B cell (primary cell): ENCODE measurements around the gene TNNT1. TPM values are rescaled to one million over a fixed set of nuclear protein-coding genes. Genes with fewer than 3 reads are reported as not detected.

Experiments
- ATAC-seq: fragments of 200-7000 bp; cut with Tn5 transposase; one replicate; pipeline ENCODE4 v1.10.0; 2021; ENCODE audit warnings: low read depth, mild to moderate bottlenecking, moderate number of reproducible peaks, moderate library complexity
- CTCF ChIA-PET: fragments of 350-600 bp; sonication (Branson Sonifier 250); formaldehyde crosslinking; loops from one replicate; lab custom pipeline; 2021; ENCODE audit warnings: antibody characterized with exemption, inconsistent platforms; lab: Charles Lee
- POLR2A ChIA-PET: fragments of 350-600 bp; sonication (Branson Sonifier 250); formaldehyde crosslinking; loops from one replicate; lab custom pipeline; 2021; ENCODE audit warnings: antibody characterized with exemption; lab: Charles Lee
- DNase-seq: peaks from one replicate; pipeline ENCODE4 v3.0.0; 2013
- H2AFZ ChIP-seq: 2 replicates; pipeline ENCODE4 v1.6.1; 2012; ENCODE audit warnings: mild to moderate bottlenecking, low read depth, low read length; ENCODE audit not compliant: insufficient read depth, poor library complexity, severe bottlenecking
- H3K27ac ChIP-seq, 2 donors: 1 replicate in 1 of 2; 2 replicates in 1 of 2; pipeline ENCODE4 v1.5.1; 2012 to 2013; ENCODE audit warnings: low read length in 2 of 2, mild to moderate bottlenecking in 2 of 2, moderate library complexity in 1 of 2
- H3K27me3 ChIP-seq, 4 experiments: fragments of 200-600 bp in 1 of 4; sonication (generic) in 1 of 4; replicated peaks in 1 of 4; 1 replicate in 2 of 4; 2 replicates in 2 of 4; pipeline versions ENCODE4 v1.6.1 to v1.7.0; 2013 to 2016; ENCODE audit warnings: low read length in 3 of 4, mild to moderate bottlenecking in 2 of 4, mixed read lengths in 1 of 4, moderate library complexity in 1 of 4; ENCODE audit not compliant: insufficient read depth in 4 of 4, control insufficient read depth in 3 of 4; ENCODE audit errors: control extremely low read depth in 1 of 4
- H3K36me3 ChIP-seq, 2 experiments: replicated peaks in 1 of 2; 1 replicate in 1 of 2; 2 replicates in 1 of 2; pipeline versions ENCODE4 v1.6.1 to v1.7.1; 2013; ENCODE audit warnings: low read length in 1 of 2; ENCODE audit not compliant: insufficient read depth in 2 of 2, control insufficient read depth in 1 of 2; ENCODE audit errors: control extremely low read depth in 1 of 2, extremely low read depth in 1 of 2
- H3K4me1 ChIP-seq, 2 donors: fragments of 200-600 bp in 1 of 2; sonication (generic) in 1 of 2; 1 replicate in 1 of 2; 2 replicates in 1 of 2; pipeline versions ENCODE4 v1.5.1 to v1.6.1; 2013 to 2017; ENCODE audit warnings: low read length in 2 of 2; ENCODE audit not compliant: control insufficient read depth in 2 of 2, insufficient read depth in 2 of 2
- H3K4me2 ChIP-seq: replicated peaks from 2 replicates; pipeline ENCODE3; 2012; ENCODE audit warnings: mild to moderate bottlenecking, low read depth, low read length; ENCODE audit not compliant: poor library complexity, severe bottlenecking
- H3K4me3 ChIP-seq, 5 experiments: fragments of 200-600 bp in 1 of 5; sonication (generic) in 1 of 5; 1 replicate in 3 of 5; 2 replicates in 2 of 5; pipeline versions ENCODE4 v1.5.1 to v1.7.0; 2011 to 2016; ENCODE audit warnings: low read length in 4 of 5, mild to moderate bottlenecking in 4 of 5, low read depth in 2 of 5, control low read depth in 1 of 5, moderate library complexity in 1 of 5; ENCODE audit not compliant: insufficient read depth in 1 of 5; ENCODE audit errors: control extremely low read depth in 1 of 5, extremely low read depth in 1 of 5
- H3K79me2 ChIP-seq: fragments of 200-600 bp; sonication (generic); one replicate; pipeline ENCODE4 v1.6.0; 2016; ENCODE audit warnings: low read length; ENCODE audit not compliant: control insufficient read depth, insufficient read depth
- H3K9ac ChIP-seq: fragments of 200-600 bp; sonication (generic); 2 replicates; pipeline ENCODE4 v1.6.1; 2017; ENCODE audit warnings: mild to moderate bottlenecking, low read length, moderate library complexity
- H3K9me3 ChIP-seq, 3 donors: one replicate each; pipeline versions ENCODE4 v1.6.1 to v1.7.1; 2013; ENCODE audit warnings: low read length in 2 of 3; ENCODE audit not compliant: control insufficient read depth in 2 of 3, insufficient read depth in 1 of 3; ENCODE audit errors: control extremely low read depth in 1 of 3
- H4K20me1 ChIP-seq: 2 replicates; pipeline ENCODE4 v1.6.0; 2012; ENCODE audit warnings: mild to moderate bottlenecking, low read length; ENCODE audit not compliant: insufficient read depth, control insufficient read depth, poor library complexity, severe bottlenecking
- H3K27ac Mint-ChIP-seq: one replicate; pipeline ENCODE4 v1.8.0; 2021; ENCODE audit warnings: mixed read lengths
- H3K27me3 Mint-ChIP-seq: one replicate; pipeline ENCODE4 v1.8.0; 2021; ENCODE audit warnings: mixed read lengths
- H3K4me1 Mint-ChIP-seq: one replicate; pipeline ENCODE4 v1.8.0; 2021; ENCODE audit warnings: mixed read lengths
- H3K4me3 Mint-ChIP-seq: one replicate; pipeline ENCODE4 v1.8.0; 2021; ENCODE audit warnings: mixed read lengths
- H3K9me3 Mint-ChIP-seq: one replicate; pipeline ENCODE4 v1.8.0; 2022; ENCODE audit warnings: mixed read lengths; ENCODE audit not compliant: insufficient read depth
- EZH2 ChIP-seq: IDR thresholded peaks from 2 replicates; pipeline ENCODE4 v1.6.1; 2012; ENCODE audit warnings: borderline replicate concordance, low read depth, mild to moderate bottlenecking, moderate library complexity, low read length; ENCODE audit not compliant: insufficient read depth, poor library complexity, severe bottlenecking
- WGBS: methylation state at CpG from one replicate; pipeline ENCODE4 v1.1.5; 2013; ENCODE audit warnings: missing lambda C conversion rate; ENCODE audit not compliant: insufficient coverage; 5-methylcytosine and 5-hydroxymethylcytosine counted together
- intact Hi-C: fragments of 100-400 bp; cut with micrococcal nuclease; formaldehyde crosslinking; loops from one replicate; pipeline ENCODE4 v1.10.0; 2022
- polyA plus RNA-seq: library from polyadenylated mRNA; depleted of rRNA; stranded (reverse); fragments of >200 nt; gene quantifications from 2 replicates; pipeline ENCODE4 v1.2.3, GENCODE V29; 2012
- total RNA-seq, 2 donors: library from RNA; stranded (reverse); fragments of 120-200 nt in 1 of 2; gene quantifications; 1 replicate in 1 of 2; 2 replicates in 1 of 2; pipeline versions ENCODE4 v1.2.3 to v1.2.4, GENCODE V29; 2013 to 2022
- TF ChIP-seq, protein P1 (sequence below): fragments of 200-600 bp; IDR thresholded peaks from one replicate; pipeline ENCODE4 v1.8.0; 2022; ENCODE audit warnings: antibody characterized with exemption, mild to moderate bottlenecking

Gene TNNT1
- total and polyA plus RNA-seq, 2 donors (not counting 1 experiment from before 2014, with no cell fraction given) = not detected

DNA sequence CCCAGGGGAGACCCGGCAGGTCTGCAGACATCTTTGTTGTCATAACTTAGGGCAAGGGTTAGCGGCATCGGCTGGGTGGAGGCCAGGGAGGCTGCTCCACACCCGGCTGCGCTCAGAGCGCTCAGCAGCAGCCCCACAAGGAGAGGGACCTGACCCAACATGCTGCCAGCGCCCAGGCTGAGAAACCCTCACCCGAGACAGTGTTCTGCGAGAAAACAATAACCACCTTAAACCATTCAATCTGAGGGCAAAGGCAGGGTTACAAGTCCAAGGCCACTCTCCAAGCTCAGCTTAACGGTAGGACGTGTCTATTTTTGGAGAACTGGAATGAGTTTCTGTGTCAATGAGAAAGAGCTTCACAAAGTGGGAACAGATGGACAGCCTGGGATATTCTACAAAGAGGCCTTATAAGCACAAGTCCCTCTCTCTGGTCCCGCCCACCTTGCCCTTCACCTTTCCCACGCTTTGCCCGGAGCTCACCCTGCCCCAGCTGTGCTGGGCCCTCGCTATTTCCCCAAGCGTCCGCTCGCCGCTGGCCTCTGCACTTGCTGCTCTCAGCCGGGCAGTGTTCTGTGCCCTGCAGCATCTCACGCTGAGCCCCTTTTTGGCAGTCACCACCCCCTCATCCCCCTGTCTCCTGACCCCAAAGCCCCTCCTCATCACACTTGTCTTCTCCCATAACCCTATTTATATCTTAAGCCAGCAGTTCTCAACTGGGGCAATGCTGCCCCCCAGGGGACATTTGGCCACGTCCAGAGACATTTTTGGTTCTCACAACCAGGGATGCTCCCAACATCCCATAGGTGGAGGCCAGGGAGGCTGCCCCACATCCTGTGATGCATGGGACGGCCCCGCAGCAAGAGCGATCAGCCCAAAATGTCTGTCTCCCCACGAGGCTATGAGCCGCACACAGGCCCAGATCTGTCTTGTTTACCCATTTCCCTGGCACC is 49.2 kb downstream of the TNNT1 start:
- Mint-ChIP-seq H3K4me3 (no peak overlapping the region), H3K4me1 (peaks cover 4% of the 10 kb centered on the region), H3K27ac (no peak overlapping the region), H3K9me3 (no peaks in the 10 kb centered on the region), H3K27me3 (no peaks in the 10 kb centered on the region)
- WGBS = 96% methylated on average over 22 of the region's 27 CpGs
- peaks cover 10% of the 10 kb centered on the region for H3K79me2 ChIP-seq
- peaks cover 1 to 57% of the 10 kb centered on the region in 2 experiments for H3K36me3 ChIP-seq
- no peak for DNase-seq
- intact Hi-C loops = no loop called here
- no peak overlapping the region for H2AFZ ChIP-seq
- no peak for TF ChIP-seq EZH2
- TF ChIP-seq, protein P1, sequence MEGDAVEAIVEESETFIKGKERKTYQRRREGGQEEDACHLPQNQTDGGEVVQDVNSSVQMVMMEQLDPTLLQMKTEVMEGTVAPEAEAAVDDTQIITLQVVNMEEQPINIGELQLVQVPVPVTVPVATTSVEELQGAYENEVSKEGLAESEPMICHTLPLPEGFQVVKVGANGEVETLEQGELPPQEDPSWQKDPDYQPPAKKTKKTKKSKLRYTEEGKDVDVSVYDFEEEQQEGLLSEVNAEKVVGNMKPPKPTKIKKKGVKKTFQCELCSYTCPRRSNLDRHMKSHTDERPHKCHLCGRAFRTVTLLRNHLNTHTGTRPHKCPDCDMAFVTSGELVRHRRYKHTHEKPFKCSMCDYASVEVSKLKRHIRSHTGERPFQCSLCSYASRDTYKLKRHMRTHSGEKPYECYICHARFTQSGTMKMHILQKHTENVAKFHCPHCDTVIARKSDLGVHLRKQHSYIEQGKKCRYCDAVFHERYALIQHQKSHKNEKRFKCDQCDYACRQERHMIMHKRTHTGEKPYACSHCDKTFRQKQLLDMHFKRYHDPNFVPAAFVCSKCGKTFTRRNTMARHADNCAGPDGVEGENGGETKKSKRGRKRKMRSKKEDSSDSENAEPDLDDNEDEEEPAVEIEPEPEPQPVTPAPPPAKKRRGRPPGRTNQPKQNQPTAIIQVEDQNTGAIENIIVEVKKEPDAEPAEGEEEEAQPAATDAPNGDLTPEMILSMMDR = no peak
- no peak overlapping the region for H3K9ac ChIP-seq
- peaks cover 0 to 6% of the 10 kb centered on the region in 2 donors for H3K4me1 ChIP-seq
- no peak overlapping the region for H3K4me3 ChIP-seq
- H3K27me3 ChIP-seq = no peaks in the 10 kb centered on the region
- peaks cover 60% of the 10 kb centered on the region for H4K20me1 ChIP-seq
- no peak overlapping the region for H3K27ac ChIP-seq
- ChIA-PET CTCF (no interaction called here), POLR2A (no interaction called here)
- peaks cover 0 to 12% (median 3%) of the 10 kb centered on the region in 3 donors for H3K9me3 ChIP-seq
- ATAC-seq = no peak
- H3K4me2 ChIP-seq = no peak overlapping the region
